PC-9 (cell line): ENCODE data around the gene NEB.

ENCODE experiments used
- CTCF ChIP-seq: fragments of 200-600 bp; sonication (generic); conservative IDR thresholded peaks from 2 replicates; pipeline ENCODE4 v1.6.1; 2017; ENCODE audit warnings: mixed run types, antibody characterized with exemption, mild to moderate bottlenecking, moderate library complexity
- EZH2 ChIP-seq: fragments of 200-600 bp; sonication (generic); IDR thresholded peaks from 2 replicates; pipeline ENCODE4 v1.8.0; 2017; ENCODE audit warnings: antibody characterized with exemption, low read depth

DNA sequence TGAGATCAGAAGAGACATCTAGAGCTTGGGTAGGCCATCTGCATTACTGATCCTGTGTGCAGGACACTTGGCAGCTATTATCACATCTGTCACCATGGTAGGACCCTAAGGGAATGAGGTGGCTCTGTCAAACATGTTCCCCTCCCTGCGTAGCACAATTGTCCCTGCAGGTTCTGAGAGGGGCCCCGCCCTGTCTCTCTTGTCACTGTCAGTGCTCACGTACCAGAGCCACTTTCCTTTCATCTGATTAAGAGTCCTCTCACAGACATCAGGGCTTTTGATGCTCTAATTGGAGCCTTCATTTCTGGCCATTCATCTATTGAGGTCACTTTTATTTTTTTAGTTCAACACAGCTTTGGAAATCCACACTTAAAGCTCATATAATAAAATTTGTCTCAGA lies 38.5 kb downstream of the NEB start:
- TF ChIP-seq CTCF, result no peak
- TF ChIP-seq EZH2, result no peak
